ENCODE data around the gene SH3BGR.

- TF ChIP-seq POLR2A (IDR thresholded peaks at IDR 0.05; ENCODE audit: extremely low read depth, insufficient read length) = no peak
- no peak for TF ChIP-seq CTCF (IDR thresholded peaks at IDR 0.05; ENCODE audit: low read depth, low read length)
These were observed 80.1 kb downstream of the SH3BGR start for GRCh38 chr21:39531840-39532239.
